ENCODE data around the gene DLEC1. TPM values are rescaled to one million over a fixed set of nuclear protein-coding genes. Genes with fewer than 3 reads are reported as not detected.
A peak's percentile ranks its signal among the peaks of the same experiment; 100 is the strongest.

DLEC1 gene
- total and polyA plus RNA-seq, 9 of the 15 experiments (the other 6 are each of a cell fraction or from before 2014, with no cell fraction given) = 0.07 to 0.08 TPM; not detected in 7

DNA sequence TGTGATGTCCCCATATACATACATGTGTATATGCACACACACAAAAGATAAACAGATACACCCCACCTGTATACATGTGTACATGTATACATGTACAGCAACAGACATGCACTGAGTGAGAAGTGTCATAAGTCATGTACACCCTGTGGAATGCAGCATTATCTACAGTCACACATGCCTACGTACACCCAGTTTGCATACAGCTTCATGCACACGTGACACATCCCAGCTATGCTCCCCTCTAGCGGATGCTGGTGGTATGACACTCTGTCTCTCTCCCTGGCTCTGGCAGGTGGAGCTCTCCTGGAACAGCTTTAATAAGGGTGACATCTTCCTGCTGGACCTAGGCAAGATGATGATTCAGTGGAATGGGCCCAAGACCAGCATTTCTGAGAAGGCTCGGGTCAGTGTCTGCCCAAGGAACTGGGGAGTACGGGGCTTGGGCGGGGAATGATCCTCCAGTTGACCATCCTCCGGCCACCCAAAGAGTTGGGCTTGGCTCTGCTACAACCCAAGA is 42.2 kb upstream of the DLEC1 start (continued):
- TF ChIP-seq, protein P1, sequence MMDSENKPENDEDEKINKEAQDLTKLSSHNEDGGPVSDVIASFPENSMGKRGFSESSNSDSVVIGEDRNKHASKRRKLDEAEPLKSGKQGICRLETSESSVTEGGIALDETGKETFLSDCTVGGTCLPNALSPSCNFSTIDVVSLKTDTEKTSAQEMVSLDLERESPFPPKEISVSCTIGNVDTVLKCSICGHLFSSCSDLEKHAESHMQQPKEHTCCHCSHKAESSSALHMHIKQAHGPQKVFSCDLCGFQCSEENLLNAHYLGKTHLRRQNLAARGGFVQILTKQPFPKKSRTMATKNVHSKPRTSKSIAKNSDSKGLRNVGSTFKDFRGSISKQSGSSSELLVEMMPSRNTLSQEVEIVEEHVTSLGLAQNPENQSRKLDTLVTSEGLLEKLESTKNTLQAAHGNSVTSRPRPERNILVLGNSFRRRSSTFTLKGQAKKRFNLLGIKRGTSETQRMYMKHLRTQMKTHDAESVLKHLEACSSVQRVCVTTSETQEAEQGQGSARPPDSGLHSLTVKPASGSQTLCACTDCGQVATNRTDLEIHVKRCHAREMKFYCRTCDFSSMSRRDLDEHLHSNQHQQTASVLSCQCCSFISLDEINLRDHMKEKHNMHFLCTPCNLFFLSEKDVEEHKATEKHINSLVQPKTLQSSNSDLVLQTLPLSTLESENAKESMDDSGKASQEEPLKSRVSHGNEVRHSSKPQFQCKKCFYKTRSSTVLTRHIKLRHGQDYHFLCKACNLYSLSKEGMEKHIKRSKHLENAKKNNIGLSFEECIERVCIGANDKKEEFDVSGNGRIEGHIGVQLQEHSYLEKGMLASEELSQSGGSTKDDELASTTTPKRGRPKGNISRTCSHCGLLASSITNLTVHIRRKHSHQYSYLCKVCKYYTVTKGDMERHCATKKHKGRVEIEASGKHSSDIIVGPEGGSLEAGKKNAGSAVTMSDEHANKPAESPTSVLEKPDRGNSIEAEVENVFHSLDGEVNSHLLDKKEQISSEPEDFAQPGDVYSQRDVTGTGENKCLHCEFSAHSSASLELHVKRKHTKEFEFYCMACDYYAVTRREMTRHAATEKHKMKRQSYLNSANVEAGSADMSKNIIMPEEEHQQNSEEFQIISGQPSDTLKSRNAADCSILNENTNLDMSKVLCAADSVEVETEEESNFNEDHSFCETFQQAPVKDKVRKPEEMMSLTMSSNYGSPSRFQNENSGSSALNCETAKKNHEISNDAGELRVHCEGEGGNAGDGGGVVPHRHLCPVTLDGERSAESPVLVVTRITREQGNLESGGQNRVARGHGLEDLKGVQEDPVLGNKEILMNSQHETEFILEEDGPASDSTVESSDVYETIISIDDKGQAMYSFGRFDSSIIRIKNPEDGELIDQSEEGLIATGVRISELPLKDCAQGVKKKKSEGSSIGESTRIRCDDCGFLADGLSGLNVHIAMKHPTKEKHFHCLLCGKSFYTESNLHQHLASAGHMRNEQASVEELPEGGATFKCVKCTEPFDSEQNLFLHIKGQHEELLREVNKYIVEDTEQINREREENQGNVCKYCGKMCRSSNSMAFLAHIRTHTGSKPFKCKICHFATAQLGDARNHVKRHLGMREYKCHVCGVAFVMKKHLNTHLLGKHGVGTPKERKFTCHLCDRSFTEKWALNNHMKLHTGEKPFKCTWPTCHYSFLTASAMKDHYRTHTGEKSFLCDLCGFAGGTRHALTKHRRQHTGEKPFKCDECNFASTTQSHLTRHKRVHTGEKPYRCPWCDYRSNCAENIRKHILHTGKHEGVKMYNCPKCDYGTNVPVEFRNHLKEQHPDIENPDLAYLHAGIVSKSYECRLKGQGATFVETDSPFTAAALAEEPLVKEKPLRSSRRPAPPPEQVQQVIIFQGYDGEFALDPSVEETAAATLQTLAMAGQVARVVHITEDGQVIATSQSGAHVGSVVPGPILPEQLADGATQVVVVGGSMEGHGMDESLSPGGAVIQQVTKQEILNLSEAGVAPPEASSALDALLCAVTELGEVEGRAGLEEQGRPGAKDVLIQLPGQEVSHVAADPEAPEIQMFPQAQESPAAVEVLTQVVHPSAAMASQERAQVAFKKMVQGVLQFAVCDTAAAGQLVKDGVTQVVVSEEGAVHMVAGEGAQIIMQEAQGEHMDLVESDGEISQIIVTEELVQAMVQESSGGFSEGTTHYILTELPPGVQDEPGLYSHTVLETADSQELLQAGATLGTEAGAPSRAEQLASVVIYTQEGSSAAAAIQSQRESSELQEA (IDR thresholded peaks at IDR 0.05; ENCODE audit: low read depth) = no peak
- TF ChIP-seq ATF7 (IDR thresholded peaks at IDR 0.05) (peak; percentile 75), FOXA1 (IDR thresholded peaks at IDR 0.05; ENCODE audit: borderline replicate concordance) (no peak), SOX6 (IDR thresholded peaks at IDR 0.05) (peak; percentile 61; the same call in 1 of the 2 replicates), ZNF140 (CRISPR knock-in tag; IDR thresholded peaks at IDR 0.05) (no peak), ZKSCAN1 (IDR thresholded peaks at IDR 0.05; ENCODE audit: low read depth, low read length) (no peak), NFRKB (IDR thresholded peaks at IDR 0.05; ENCODE audit: low read depth) (peak; percentile 60; the same call in 1 of the 2 replicates), STAT5A (IDR thresholded peaks at IDR 0.05; ENCODE audit: borderline replicate concordance, low read length) (peak; percentile 40; the same call in 1 of the 2 replicates), CCAR2 (IDR thresholded peaks at IDR 0.05; ENCODE audit: low read depth, low read length) (no peak)
- TF ChIP-seq, protein P2, sequence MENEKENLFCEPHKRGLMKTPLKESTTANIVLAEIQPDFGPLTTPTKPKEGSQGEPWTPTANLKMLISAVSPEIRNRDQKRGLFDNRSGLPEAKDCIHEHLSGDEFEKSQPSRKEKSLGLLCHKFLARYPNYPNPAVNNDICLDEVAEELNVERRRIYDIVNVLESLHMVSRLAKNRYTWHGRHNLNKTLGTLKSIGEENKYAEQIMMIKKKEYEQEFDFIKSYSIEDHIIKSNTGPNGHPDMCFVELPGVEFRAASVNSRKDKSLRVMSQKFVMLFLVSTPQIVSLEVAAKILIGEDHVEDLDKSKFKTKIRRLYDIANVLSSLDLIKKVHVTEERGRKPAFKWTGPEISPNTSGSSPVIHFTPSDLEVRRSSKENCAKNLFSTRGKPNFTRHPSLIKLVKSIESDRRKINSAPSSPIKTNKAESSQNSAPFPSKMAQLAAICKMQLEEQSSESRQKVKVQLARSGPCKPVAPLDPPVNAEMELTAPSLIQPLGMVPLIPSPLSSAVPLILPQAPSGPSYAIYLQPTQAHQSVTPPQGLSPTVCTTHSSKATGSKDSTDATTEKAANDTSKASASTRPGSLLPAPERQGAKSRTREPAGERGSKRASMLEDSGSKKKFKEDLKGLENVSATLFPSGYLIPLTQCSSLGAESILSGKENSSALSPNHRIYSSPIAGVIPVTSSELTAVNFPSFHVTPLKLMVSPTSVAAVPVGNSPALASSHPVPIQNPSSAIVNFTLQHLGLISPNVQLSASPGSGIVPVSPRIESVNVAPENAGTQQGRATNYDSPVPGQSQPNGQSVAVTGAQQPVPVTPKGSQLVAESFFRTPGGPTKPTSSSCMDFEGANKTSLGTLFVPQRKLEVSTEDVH (IDR thresholded peaks at IDR 0.05; ENCODE audit: low read depth, partially characterized antibody) = peak; percentile 67
- TF ChIP-seq, protein P3, sequence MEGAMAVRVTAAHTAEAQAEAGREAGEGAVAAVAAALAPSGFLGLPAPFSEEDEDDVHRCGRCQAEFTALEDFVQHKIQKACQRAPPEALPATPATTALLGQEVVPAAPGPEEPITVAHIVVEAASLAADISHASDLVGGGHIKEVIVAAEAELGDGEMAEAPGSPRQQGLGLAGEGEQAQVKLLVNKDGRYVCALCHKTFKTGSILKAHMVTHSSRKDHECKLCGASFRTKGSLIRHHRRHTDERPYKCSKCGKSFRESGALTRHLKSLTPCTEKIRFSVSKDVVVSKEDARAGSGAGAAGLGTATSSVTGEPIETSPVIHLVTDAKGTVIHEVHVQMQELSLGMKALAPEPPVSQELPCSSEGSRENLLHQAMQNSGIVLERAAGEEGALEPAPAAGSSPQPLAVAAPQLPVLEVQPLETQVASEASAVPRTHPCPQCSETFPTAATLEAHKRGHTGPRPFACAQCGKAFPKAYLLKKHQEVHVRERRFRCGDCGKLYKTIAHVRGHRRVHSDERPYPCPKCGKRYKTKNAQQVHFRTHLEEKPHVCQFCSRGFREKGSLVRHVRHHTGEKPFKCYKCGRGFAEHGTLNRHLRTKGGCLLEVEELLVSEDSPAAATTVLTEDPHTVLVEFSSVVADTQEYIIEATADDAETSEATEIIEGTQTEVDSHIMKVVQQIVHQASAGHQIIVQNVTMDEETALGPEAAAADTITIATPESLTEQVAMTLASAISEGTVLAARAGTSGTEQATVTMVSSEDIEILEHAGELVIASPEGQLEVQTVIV (CRISPR knock-in tag; IDR thresholded peaks at IDR 0.05; ENCODE audit: borderline replicate concordance) = 0 out of 2 replicates have a peak, but pooled peaks have one; percentile 21
